ENCODE results near the gene KDM8.

KDM8 gene

GRCh38 chr16:27235055-27235937 lies 32.0 kb downstream of the KDM8 start:
- Histone ChIP-seq H3K79me2 (ENCODE audit: insufficient read depth, low read length) (no peaks in the 10 kb centered on the region), H3F3A (ENCODE audit: insufficient read depth) (peaks cover 34% of the 10 kb centered on the region), H3K27me3 (ENCODE audit: low read length) (no peaks in the 10 kb centered on the region), H3K9ac (ENCODE audit: low read length) (peak overlapping the region; percentile 28), H3K9me3 (ENCODE audit: insufficient read depth, low read length) (no peaks in the 10 kb centered on the region), H3K9me2 (replicated peaks; ENCODE audit: insufficient read depth, low read length) (no peaks in the 10 kb centered on the region), H3K27ac (ENCODE audit: low read depth, low read length) (peak overlapping the region; percentile 88), H3K36me3 (ENCODE audit: low read length) (no peaks in the 10 kb centered on the region), H3K4me2 (ENCODE audit: low read depth, low read length, poor library complexity, severe bottlenecking) (peak overlapping the region; percentile 46), H3K4me3 (ENCODE audit: insufficient read depth, low read length, poor library complexity, severe bottlenecking) (no peak overlapping the region), H4K20me1 (ENCODE audit: low read depth, low read length) (no peaks in the 10 kb centered on the region), H2AFZ (ENCODE audit: low read depth, low read length, severe bottlenecking) (peak overlapping the region; percentile 29)
- no peak for TF ChIP-seq EZH2phosphoT487 (conservative IDR thresholded peaks at IDR 0.05; ENCODE audit: low read length)
- TF ChIP-seq, protein P1, sequence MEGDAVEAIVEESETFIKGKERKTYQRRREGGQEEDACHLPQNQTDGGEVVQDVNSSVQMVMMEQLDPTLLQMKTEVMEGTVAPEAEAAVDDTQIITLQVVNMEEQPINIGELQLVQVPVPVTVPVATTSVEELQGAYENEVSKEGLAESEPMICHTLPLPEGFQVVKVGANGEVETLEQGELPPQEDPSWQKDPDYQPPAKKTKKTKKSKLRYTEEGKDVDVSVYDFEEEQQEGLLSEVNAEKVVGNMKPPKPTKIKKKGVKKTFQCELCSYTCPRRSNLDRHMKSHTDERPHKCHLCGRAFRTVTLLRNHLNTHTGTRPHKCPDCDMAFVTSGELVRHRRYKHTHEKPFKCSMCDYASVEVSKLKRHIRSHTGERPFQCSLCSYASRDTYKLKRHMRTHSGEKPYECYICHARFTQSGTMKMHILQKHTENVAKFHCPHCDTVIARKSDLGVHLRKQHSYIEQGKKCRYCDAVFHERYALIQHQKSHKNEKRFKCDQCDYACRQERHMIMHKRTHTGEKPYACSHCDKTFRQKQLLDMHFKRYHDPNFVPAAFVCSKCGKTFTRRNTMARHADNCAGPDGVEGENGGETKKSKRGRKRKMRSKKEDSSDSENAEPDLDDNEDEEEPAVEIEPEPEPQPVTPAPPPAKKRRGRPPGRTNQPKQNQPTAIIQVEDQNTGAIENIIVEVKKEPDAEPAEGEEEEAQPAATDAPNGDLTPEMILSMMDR (IDR thresholded peaks at IDR 0.05; ENCODE audit: insufficient read depth, low read length, poor library complexity, severe bottlenecking): peak; percentile 96

DNA sequence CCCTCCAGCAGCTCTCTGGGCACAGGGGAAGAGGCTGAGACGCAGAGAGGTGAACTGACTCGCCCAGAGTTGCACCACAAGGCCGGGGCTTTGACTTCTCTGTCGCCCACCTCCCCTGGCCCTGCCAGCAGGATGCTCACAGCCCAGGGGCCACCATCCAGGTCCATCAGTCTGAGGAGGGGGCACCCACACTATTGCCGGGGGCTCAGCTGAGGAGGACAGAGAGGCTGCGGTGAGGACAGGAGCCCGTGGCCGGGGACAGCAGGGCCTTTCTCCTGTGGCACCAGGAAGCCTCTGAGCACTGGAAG lies 32.6 kb downstream of the KDM8 start:
- no peaks in the 10 kb centered on the region for H3K79me2 ChIP-seq (ENCODE audit: insufficient read depth, low read length)
- H3K4me2 ChIP-seq (ENCODE audit: low read depth, low read length, poor library complexity, severe bottlenecking): peak overlapping the region; percentile 46
- no peaks in the 10 kb centered on the region for H3K9me3 ChIP-seq (ENCODE audit: insufficient read depth, low read length)
- no peak for TF ChIP-seq EZH2phosphoT487 (conservative IDR thresholded peaks at IDR 0.05; ENCODE audit: low read length)
- TF ChIP-seq, protein P1 (IDR thresholded peaks at IDR 0.05; ENCODE audit: insufficient read depth, low read length, poor library complexity, severe bottlenecking): no peak
- no peak overlapping the region for H3K4me3 ChIP-seq (ENCODE audit: insufficient read depth, low read length, poor library complexity, severe bottlenecking)
- no peaks in the 10 kb centered on the region for H4K20me1 ChIP-seq (ENCODE audit: low read depth, low read length)
- peaks cover 34% of the 10 kb centered on the region for H3F3A ChIP-seq (ENCODE audit: insufficient read depth)
- H2AFZ ChIP-seq (ENCODE audit: low read depth, low read length, severe bottlenecking): peak overlapping the region; percentile 29
- H3K9me2 ChIP-seq (replicated peaks; ENCODE audit: insufficient read depth, low read length): no peaks in the 10 kb centered on the region
- H3K27ac ChIP-seq (ENCODE audit: low read depth, low read length): peak overlapping the region; percentile 88
- H3K27me3 ChIP-seq (ENCODE audit: low read length): no peaks in the 10 kb centered on the region
- peak overlapping the region; percentile 28 for H3K9ac ChIP-seq (ENCODE audit: low read length)
- no peaks in the 10 kb centered on the region for H3K36me3 ChIP-seq (ENCODE audit: low read length)

GRCh38 chr16:27236635-27237218 lies 33.4 kb downstream of the KDM8 start:
- peak overlapping the region; percentile 88 for H3K27ac ChIP-seq (ENCODE audit: low read depth, low read length)
- H2AFZ ChIP-seq (ENCODE audit: low read depth, low read length, severe bottlenecking): peak overlapping the region; percentile 64
- H3K9me3 ChIP-seq (ENCODE audit: insufficient read depth, low read length): no peaks in the 10 kb centered on the region
- no peaks in the 10 kb centered on the region for H3K9me2 ChIP-seq (replicated peaks; ENCODE audit: insufficient read depth, low read length)
- no peaks in the 10 kb centered on the region for H3K36me3 ChIP-seq (ENCODE audit: low read length)
- H4K20me1 ChIP-seq (ENCODE audit: low read depth, low read length): no peaks in the 10 kb centered on the region
- no peaks in the 10 kb centered on the region for H3K27me3 ChIP-seq (ENCODE audit: low read length)
- peak overlapping the region; percentile 52 for H3K9ac ChIP-seq (ENCODE audit: low read length)
- H3F3A ChIP-seq (ENCODE audit: insufficient read depth): peaks cover 34% of the 10 kb centered on the region
- TF ChIP-seq, protein P1 (IDR thresholded peaks at IDR 0.05; ENCODE audit: insufficient read depth, low read length, poor library complexity, severe bottlenecking): no peak
- TF ChIP-seq EZH2phosphoT487 (conservative IDR thresholded peaks at IDR 0.05; ENCODE audit: low read length): no peak
- H3K4me3 ChIP-seq (ENCODE audit: insufficient read depth, low read length, poor library complexity, severe bottlenecking): peak overlapping the region; percentile 23
- H3K79me2 ChIP-seq (ENCODE audit: insufficient read depth, low read length): no peaks in the 10 kb centered on the region
- peak overlapping the region; percentile 59 for H3K4me2 ChIP-seq (ENCODE audit: low read depth, low read length, poor library complexity, severe bottlenecking)
